GM23248 (cell line): ENCODE measurements around the gene FHOD3. TPM values are rescaled to one million over a fixed set of nuclear protein-coding genes. Genes with fewer than 3 reads are reported as not detected.

Experiments
- DNase-seq: peaks from one replicate; pipeline ENCODE4 v3.0.0-alpha.2; 2015
- H2AFZ ChIP-seq: fragments of 200-600 bp; sonication (generic); 2 replicates; pipeline ENCODE4 v1.6.1; 2016; ENCODE audit warnings: antibody characterized with exemption
- H3F3A ChIP-seq: fragments of 200-600 bp; sonication (generic); 2 replicates; pipeline ENCODE4 v1.6.1; 2016; ENCODE audit warnings: mild to moderate bottlenecking, antibody characterized with exemption, mixed run types; ENCODE audit not compliant: insufficient read depth
- H3K27ac ChIP-seq: fragments of 200-600 bp; sonication (generic); 2 replicates; pipeline ENCODE4 v1.5.1; 2016; ENCODE audit warnings: mild to moderate bottlenecking
- H3K27me3 ChIP-seq: fragments of 200-600 bp; sonication (generic); replicated peaks from 2 replicates; pipeline ENCODE4 v1.6.1; 2016; ENCODE audit warnings: mild to moderate bottlenecking; ENCODE audit not compliant: insufficient read depth
- H3K36me3 ChIP-seq: fragments of 200-600 bp; sonication (generic); 2 replicates; pipeline ENCODE4 v1.6.1; 2016; ENCODE audit warnings: low read depth, mild to moderate bottlenecking
- H3K4me1 ChIP-seq: fragments of 200-600 bp; sonication (generic); 2 replicates; pipeline ENCODE4 v1.6.1; 2016; ENCODE audit warnings: mild to moderate bottlenecking; ENCODE audit not compliant: insufficient read depth
- H3K4me2 ChIP-seq: fragments of 200-600 bp; sonication (generic); one replicate; pipeline ENCODE4 v1.6.1; 2016; ENCODE audit warnings: mild to moderate bottlenecking; ENCODE audit not compliant: unreplicated experiment
- H3K4me3 ChIP-seq: fragments of 200-600 bp; sonication (generic); 2 replicates; pipeline ENCODE4 v1.5.1; 2016; ENCODE audit warnings: mild to moderate bottlenecking
- H3K79me2 ChIP-seq: fragments of 200-600 bp; sonication (generic); 2 replicates; pipeline ENCODE4 v1.6.1; 2016; ENCODE audit warnings: mild to moderate bottlenecking; ENCODE audit not compliant: insufficient read depth
- H3K9ac ChIP-seq: fragments of 200-600 bp; sonication (generic); 2 replicates; pipeline ENCODE4 v1.6.1; 2016; ENCODE audit warnings: mild to moderate bottlenecking
- H3K9me2 ChIP-seq: fragments of 200-600 bp; sonication (generic); 2 replicates; pipeline ENCODE4 v1.6.1; 2016; ENCODE audit warnings: mixed run types, mild to moderate bottlenecking, moderate library complexity; ENCODE audit not compliant: insufficient read depth
- H3K9me3 ChIP-seq: fragments of 200-600 bp; sonication (generic); one replicate; pipeline ENCODE4 v1.6.1; 2017; ENCODE audit warnings: low read depth
- H4K20me1 ChIP-seq: fragments of 200-600 bp; sonication (generic); 2 replicates; pipeline ENCODE4 v1.6.0; 2016; ENCODE audit not compliant: insufficient read depth
- EZH2 ChIP-seq: fragments of 200-600 bp; sonication (generic); IDR thresholded peaks from 2 replicates; pipeline ENCODE4 v1.6.1; 2018; ENCODE audit warnings: antibody characterized with exemption, mild to moderate bottlenecking; ENCODE audit not compliant: insufficient read depth, poor library complexity, severe bottlenecking
- EZH2phosphoT487 ChIP-seq: fragments of 200-600 bp; sonication (generic); IDR thresholded peaks from 2 replicates; pipeline ENCODE4 v1.6.1; 2018; ENCODE audit warnings: antibody characterized with exemption, moderate library complexity, mild to moderate bottlenecking, low read depth; ENCODE audit not compliant: insufficient read depth
- WGBS, 2 experiments: methylation state at CpG; one replicate each; pipeline ENCODE4 v1.1.6; 2015 to 2017; ENCODE audit warnings: low lambda C conversion rate in 2 of 2, low coverage in 1 of 2; ENCODE audit errors: missing lambda C conversion rate in 2 of 2; 5-methylcytosine and 5-hydroxymethylcytosine counted together
- in situ Hi-C: fragments of 300-500 bp; cut with MboI; formaldehyde crosslinking; loops from 2 replicates; pipeline ENCODE4 v1.15.0; 2020
- polyA plus RNA-seq: library from polyadenylated mRNA; unstranded; fragments of >200 nt; fragmentation: Nextera tagmentation; extraction: Ambion mirVana; gene quantifications from 2 replicates; pipeline ENCODE4 v1.2.1, GENCODE V29; 2016
- total RNA-seq: library from RNA; depleted of rRNA; stranded (reverse); fragments of >200 nt; shearing (Covaris generic); gene quantifications from 2 replicates; pipeline ENCODE4 v1.2.3, GENCODE V29; 2014

Gene FHOD3
- total and polyA plus RNA-seq, 2 experiments from 2014 or later = 1.6 to 10.1 TPM

DNA sequence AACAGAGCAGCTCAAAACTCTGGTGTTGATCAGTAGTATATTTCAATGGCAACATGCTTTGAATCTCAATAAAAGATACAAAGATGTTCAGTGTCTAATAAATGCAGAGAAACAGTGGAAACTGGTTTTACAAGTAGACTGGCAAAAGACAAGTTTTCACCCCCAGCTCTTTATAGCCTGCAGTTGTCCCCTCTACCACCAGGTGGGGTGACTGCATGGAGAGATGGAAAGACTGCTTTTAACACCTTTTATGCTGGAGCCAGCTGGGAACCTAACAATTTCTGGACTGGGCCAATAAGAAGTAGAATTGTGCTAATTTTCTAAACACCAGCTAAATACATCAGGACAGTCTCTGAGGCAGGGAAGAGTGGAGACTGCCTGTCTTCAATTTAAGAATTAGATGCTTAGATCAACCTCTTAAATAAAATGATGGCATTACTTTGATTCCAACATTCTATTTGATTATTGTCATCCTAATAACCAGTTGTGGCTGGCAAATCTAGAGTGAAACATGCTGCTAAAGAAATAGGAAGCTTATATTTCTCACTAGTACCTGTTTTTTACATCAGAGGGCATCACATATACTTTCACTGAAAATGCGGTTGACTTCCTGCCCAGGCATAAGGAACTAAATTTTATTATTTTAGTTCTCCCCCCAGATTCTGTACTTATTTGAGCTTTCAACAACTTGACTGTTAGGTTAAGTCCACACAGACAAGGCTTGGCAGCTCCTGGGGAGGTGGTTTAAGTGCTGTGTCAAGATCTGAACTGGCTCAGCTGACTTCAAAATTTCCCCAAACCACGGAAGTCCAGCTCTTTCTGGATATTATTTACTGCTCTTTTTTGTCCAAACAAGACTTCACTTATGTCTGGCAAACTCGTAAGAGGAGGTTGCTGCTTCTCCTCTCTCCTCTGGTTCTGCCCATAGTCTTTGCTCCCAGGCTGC lies 390.8 kb downstream of the FHOD3 start:
- no peak overlapping the region for H3K27ac ChIP-seq
- H3K9me2 ChIP-seq = no peaks in the 10 kb centered on the region
- H4K20me1 ChIP-seq = no peaks in the 10 kb centered on the region
- 75 to 81% methylated on average over 3 of the region's 3 CpGs for WGBS, 2 experiments
- no peaks in the 10 kb centered on the region for H3K36me3 ChIP-seq
- TF ChIP-seq EZH2 = no peak
- no peak for TF ChIP-seq EZH2phosphoT487
- no peaks in the 10 kb centered on the region for H3K79me2 ChIP-seq
- no peaks in the 10 kb centered on the region for H3K27me3 ChIP-seq
- no peak overlapping the region for H2AFZ ChIP-seq
- peaks cover 26% of the 10 kb centered on the region for H3F3A ChIP-seq
- H3K9ac ChIP-seq = no peak overlapping the region
- H3K4me2 ChIP-seq = no peak overlapping the region
- no peak overlapping the region for H3K4me3 ChIP-seq
- DNase-seq = peak; percentile 75
- H3K4me1 ChIP-seq = peaks cover 33% of the 10 kb centered on the region
- in situ Hi-C loops = no loop called here
- H3K9me3 ChIP-seq = no peaks in the 10 kb centered on the region

GRCh38 chr18:36692371-36692770 lies 394.9 kb downstream of the FHOD3 start:
- DNase-seq = peak; percentile 91
- Histone ChIP-seq H3K27me3 (no peaks in the 10 kb centered on the region), H3K9me3 (no peaks in the 10 kb centered on the region), H3K9ac (peak overlapping the region; percentile 44), H3K4me2 (peak overlapping the region; percentile 86), H3K4me1 (peaks cover 46% of the 10 kb centered on the region), H3K27ac (peak overlapping the region; percentile 71), H3K4me3 (peak overlapping the region; percentile 53), H3K9me2 (no peaks in the 10 kb centered on the region), H4K20me1 (no peaks in the 10 kb centered on the region), H3K79me2 (no peaks in the 10 kb centered on the region), H3F3A (peaks cover 58% of the 10 kb centered on the region), H2AFZ (no peak overlapping the region), H3K36me3 (no peaks in the 10 kb centered on the region)
- in situ Hi-C loops = no loop called here
- TF ChIP-seq EZH2 = no peak
- no peak for TF ChIP-seq EZH2phosphoT487
- 2% methylated on average over 2 of the region's 2 CpGs for WGBS, 2 experiments

- in situ Hi-C loops = no loop called here
- Histone ChIP-seq H3F3A (peaks cover 63% of the 10 kb centered on the region), H3K27ac (peak overlapping the region; percentile 71), H3K36me3 (no peaks in the 10 kb centered on the region), H3K9me2 (no peaks in the 10 kb centered on the region), H3K79me2 (no peaks in the 10 kb centered on the region), H3K27me3 (no peaks in the 10 kb centered on the region), H3K4me1 (peaks cover 50% of the 10 kb centered on the region), H3K9me3 (no peaks in the 10 kb centered on the region), H3K9ac (peak overlapping the region; percentile 44), H3K4me3 (peak overlapping the region; percentile 53), H3K4me2 (peak overlapping the region; percentile 86), H2AFZ (0 out of 2 replicates have a peak overlapping the region, but pooled peaks have one; percentile 9), H4K20me1 (no peaks in the 10 kb centered on the region)
- TF ChIP-seq EZH2phosphoT487 (no peak), EZH2 (no peak)
- 4 to 7% methylated on average over 9 of the region's 9 CpGs for WGBS, 2 experiments
- DNase-seq = peak; percentile 67
These were observed 395.4 kb downstream of the FHOD3 start for GRCh38 chr18:36692921-36693332.

DNA sequence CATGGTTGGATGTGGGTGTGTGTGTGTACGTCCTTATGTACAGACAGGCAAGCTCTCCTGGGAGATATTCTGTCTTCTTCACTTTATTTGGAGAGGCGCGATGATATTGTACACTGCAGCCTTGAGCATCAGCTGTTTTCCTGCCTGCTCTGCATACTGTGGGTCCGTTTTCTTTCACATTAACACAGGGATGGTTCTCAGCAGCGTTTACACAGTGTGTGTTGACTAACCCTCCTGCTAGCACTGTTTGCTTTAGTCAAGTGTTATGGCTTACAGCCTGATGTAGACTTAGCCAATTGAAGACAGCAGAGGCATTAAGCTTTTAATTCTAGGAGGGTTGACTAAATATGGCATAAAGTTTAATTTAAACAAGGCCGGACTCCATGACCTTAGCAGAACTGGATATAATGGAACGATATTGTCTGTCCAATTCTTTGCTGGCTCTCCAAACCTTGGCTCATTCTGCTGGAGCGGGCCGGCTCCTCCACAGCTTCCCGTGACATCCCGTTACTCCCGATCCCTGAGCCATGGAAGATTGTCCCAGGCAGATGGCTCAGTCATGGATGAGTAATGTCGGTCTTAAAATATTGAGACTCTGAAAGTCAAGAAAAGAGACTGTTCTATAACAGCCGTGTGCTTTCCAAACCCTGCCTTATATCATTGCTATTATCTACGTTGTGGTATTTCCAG lies 396.6 kb downstream of the FHOD3 start:
- no peaks in the 10 kb centered on the region for H3K36me3 ChIP-seq
- peak overlapping the region; percentile 56; the same call in 1 of the 2 replicates for H3K9ac ChIP-seq
- peak overlapping the region; percentile 53 for H3K4me3 ChIP-seq
- H3K4me2 ChIP-seq = peak overlapping the region; percentile 86
- no peaks in the 10 kb centered on the region for H3K79me2 ChIP-seq
- peaks cover 63% of the 10 kb centered on the region for H3F3A ChIP-seq
- peak overlapping the region; percentile 71 for H3K27ac ChIP-seq
- 3 to 5% methylated on average over 15 of the region's 15 CpGs for WGBS, 2 experiments
- no peaks in the 10 kb centered on the region for H4K20me1 ChIP-seq
- H3K9me3 ChIP-seq = no peaks in the 10 kb centered on the region
- H3K4me1 ChIP-seq = peaks cover 55% of the 10 kb centered on the region
- H3K27me3 ChIP-seq = no peaks in the 10 kb centered on the region
- peak; percentile 80 for DNase-seq
- H2AFZ ChIP-seq = peak overlapping the region; percentile 67
- in situ Hi-C loops = no loop called here
- TF ChIP-seq EZH2 (no peak), EZH2phosphoT487 (no peak)
- H3K9me2 ChIP-seq = no peaks in the 10 kb centered on the region
